H1 (cell line): ENCODE results near the gene P2RX1. TPM values are rescaled to one million over a fixed set of nuclear protein-coding genes. Genes with fewer than 3 reads are reported as not detected.

ENCODE experiments used
- CHD7 ChIP-seq: fragments of 300-600 bp; sonication (generic); IDR thresholded peaks from 2 replicates; pipeline ENCODE4 v1.7.1; 2012; ENCODE audit warnings: low read length, moderate library complexity, mild to moderate bottlenecking, inconsistent platforms; ENCODE audit not compliant: insufficient replicate concordance
- MAX ChIP-seq: IDR thresholded peaks from 2 replicates; pipeline ENCODE4 v1.6.1; 2012; ENCODE audit warnings: inconsistent platforms
- POU5F1 ChIP-seq: IDR thresholded peaks from 2 replicates; pipeline ENCODE4 v1.6.1; 2011; ENCODE audit warnings: low read depth, mild to moderate bottlenecking, low read length, moderate library complexity
- RFX5 ChIP-seq: IDR thresholded peaks from 2 replicates; pipeline ENCODE4 v1.6.1; 2011; ENCODE audit warnings: low read depth, low read length, improper control_type of control experiment, borderline replicate concordance
- SIN3A ChIP-seq, 2 experiments: IDR thresholded peaks in 1 of 2; conservative IDR thresholded peaks in 1 of 2; 2 replicates each; pipeline ENCODE4 v1.6.1; 2011 to 2012; ENCODE audit warnings: low read length in 2 of 2, improper control_type of control experiment in 1 of 2, low read depth in 1 of 2, mild to moderate bottlenecking in 1 of 2
- SP1 ChIP-seq: IDR thresholded peaks from 2 replicates; pipeline ENCODE4 v1.6.1; 2011; ENCODE audit warnings: low read depth, low read length
- SUZ12 ChIP-seq: fragments of 200-600 bp; sonication (generic); IDR thresholded peaks from 2 replicates; pipeline ENCODE4 v1.6.1; 2012; ENCODE audit warnings: mild to moderate bottlenecking, inconsistent platforms, low read length, moderate library complexity, mixed read lengths
- TAF1 ChIP-seq: IDR thresholded peaks from 2 replicates; pipeline ENCODE4 v1.6.1; 2011; ENCODE audit warnings: mild to moderate bottlenecking, low read depth, low read length
- polyA plus RNA-seq, 7 experiments: library from polyadenylated mRNA; depleted of rRNA in 3 of 7; stranded (reverse) in 5 of 7; unstranded in 2 of 7; fragments of >200 nt in 5 of 7; fragments of 200-250 nt in 2 of 7; gene quantifications; 1 replicate in 5 of 7; 2 replicates in 1 of 7; 4 replicates in 1 of 7; pipeline versions ENCODE4 v1.2.1 to v1.2.3, GENCODE V29; 2011 to 2013; ENCODE audit warnings: missing spikeins in 2 of 7, mixed read lengths in 2 of 7
- total RNA-seq: library from RNA; stranded (reverse); fragmentation: NEBNext Ultra II Directional; extraction: Animal tissue kit (Norgen Biotek cat#: 25700); gene quantifications from 2 replicates; pipeline ENCODE4 v1.2.1, GENCODE V29; 2021
- TF ChIP-seq, protein P1 (sequence below): IDR thresholded peaks from 2 replicates; pipeline ENCODE4 v1.6.1; 2011; ENCODE audit warnings: low read length, improper control_type of control experiment

Gene P2RX1
- total and polyA plus RNA-seq, 2 of the 8 experiments (the other 6 are each of a cell fraction or from before 2014, with no cell fraction given): 0.45 to 1.1 TPM

DNA sequence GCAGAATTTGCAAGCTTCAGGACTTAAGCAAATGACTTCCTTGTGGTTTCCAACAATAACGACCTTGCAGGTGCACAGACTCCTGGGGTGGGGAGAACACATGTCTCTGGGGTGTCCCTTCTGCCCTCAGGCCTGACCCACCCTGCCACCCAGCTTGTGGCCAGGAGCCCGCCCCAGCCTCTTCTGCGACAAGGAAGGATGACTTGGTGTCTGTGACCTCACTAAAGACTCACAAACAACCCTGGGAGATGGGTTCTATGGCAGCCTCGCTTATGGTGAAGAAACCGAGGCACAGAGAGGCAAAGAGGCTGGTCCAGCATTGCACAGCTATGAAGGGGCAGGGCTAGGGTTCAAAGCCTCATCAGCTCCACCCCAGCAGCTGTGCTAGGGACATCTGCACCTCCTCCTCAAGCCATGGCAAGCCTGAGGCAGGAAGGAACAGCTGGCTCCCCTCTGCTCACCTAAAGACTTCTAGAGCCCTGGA is 45.3 kb upstream of the P2RX1 start (continued):
- TF ChIP-seq CHD7 (no peak), SUZ12 (no peak), SP1 (no peak), TAF1 (no peak), POU5F1 (no peak), RFX5 (no peak), SIN3A (conservative IDR thresholded peaks at IDR 0.05 in 1 of 2, IDR thresholded peaks at IDR 0.05 in 1 of 2; ENCODE audit: low read depth in 1 of 2, low read length in 2 of 2) (no peak), MAX (no peak)
- TF ChIP-seq, protein P1, sequence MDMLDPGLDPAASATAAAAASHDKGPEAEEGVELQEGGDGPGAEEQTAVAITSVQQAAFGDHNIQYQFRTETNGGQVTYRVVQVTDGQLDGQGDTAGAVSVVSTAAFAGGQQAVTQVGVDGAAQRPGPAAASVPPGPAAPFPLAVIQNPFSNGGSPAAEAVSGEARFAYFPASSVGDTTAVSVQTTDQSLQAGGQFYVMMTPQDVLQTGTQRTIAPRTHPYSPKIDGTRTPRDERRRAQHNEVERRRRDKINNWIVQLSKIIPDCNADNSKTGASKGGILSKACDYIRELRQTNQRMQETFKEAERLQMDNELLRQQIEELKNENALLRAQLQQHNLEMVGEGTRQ: no peak
